Stomach (tissue), 9 donors: Measurements from ENCODE around the gene ARFGEF3. TPM values are rescaled to one million over a fixed set of nuclear protein-coding genes. Genes with fewer than 3 reads are reported as not detected.

ENCODE experiments used
- DNase-seq, 2 donors: peaks; one replicate each; pipeline versions ENCODE4 v3.0.0 to v3.0.0-alpha.2; 2013 to 2019
- H3K27ac ChIP-seq, 5 donors: fragments of 200-600 bp in 4 of 5; sonication (generic) in 4 of 5; one replicate each; pipeline ENCODE4 v1.5.1; 2013 to 2019; ENCODE audit warnings: mild to moderate bottlenecking in 1 of 5, moderate library complexity in 1 of 5
- H3K27me3 ChIP-seq, 3 donors: fragments of 200-600 bp; sonication (generic); one replicate each; pipeline ENCODE4 v1.5.1; 2017 to 2019; ENCODE audit warnings: mixed run types in 1 of 3
- H3K36me3 ChIP-seq, 4 donors: fragments of 200-600 bp; sonication (generic); 1 replicate in 3 of 4; 2 replicates in 1 of 4; pipeline ENCODE4 v1.5.1; 2016 to 2019
- H3K4me1 ChIP-seq, 4 donors: fragments of 200-600 bp; sonication (generic); one replicate each; pipeline ENCODE4 v1.5.1; 2016 to 2019
- H3K4me3 ChIP-seq, 4 donors: fragments of 200-600 bp; sonication (generic) in 3 of 4; one replicate each; pipeline ENCODE4 v1.5.1; 2016 to 2019; ENCODE audit warnings: mild to moderate bottlenecking in 1 of 4
- H3K9me3 ChIP-seq, 4 donors: fragments of 200-600 bp; sonication (generic); one replicate each; pipeline ENCODE4 v1.5.1; 2016 to 2019
- EP300 ChIP-seq: sonication (generic); formaldehyde crosslinking; IDR thresholded peaks from one replicate; pipeline ENCODE4 v1.6.1; 2017; ENCODE audit warnings: antibody characterized with exemption
- POLR2A ChIP-seq, 4 donors: fragments of 450-650 bp; IDR thresholded peaks; one replicate each; pipeline ENCODE4 v1.6.1; 2016; ENCODE audit warnings: antibody characterized with exemption in 4 of 4, control low read depth in 2 of 4, mild to moderate bottlenecking in 1 of 4, moderate library complexity in 1 of 4
- POLR2AphosphoS5 ChIP-seq, 3 donors: sonication (generic); formaldehyde crosslinking; IDR thresholded peaks; one replicate each; pipeline ENCODE4 v1.6.1; 2016; ENCODE audit warnings: antibody characterized with exemption in 3 of 3
- WGBS, 5 donors: extraction: QIAGEN DNeasy Blood & Tissue Kit in 3 of 5; methylation state at CpG; one replicate each; pipeline versions ENCODE4 v1.1.5 to v1.1.7; 2013 to 2018; 5-methylcytosine and 5-hydroxymethylcytosine counted together
- intact Hi-C: fragments of 100-400 bp; cut with DNase I; formaldehyde crosslinking; loops from one replicate; pipeline ENCODE4 v1.15.1; 2023; ENCODE audit warnings: low total_unique reads
- polyA plus RNA-seq, 3 donors: library from polyadenylated mRNA; stranded (reverse); fragments of 200-250 nt; gene quantifications; one replicate each; pipeline ENCODE4 v1.2.3, GENCODE V29; 2013
- total RNA-seq, 5 donors: library from RNA; depleted of rRNA; stranded (reverse); fragments of >200 nt; gene quantifications; one replicate each; pipeline versions ENCODE4 v1.1.0 to v1.2.3, GENCODE V29; 2014 to 2016
- TF ChIP-seq, protein P1 (sequence below), 7 experiments: fragments of 450-650 bp in 4 of 7; fragments of 200-600 bp in 3 of 7; sonication (generic) in 3 of 7; IDR thresholded peaks; one replicate each; pipeline ENCODE4 v1.5.1; 2016 to 2019; ENCODE audit warnings: antibody characterized with exemption in 7 of 7, control low read depth in 2 of 7, mild to moderate bottlenecking in 1 of 7
- donor health status: healthy with polysubstance abuse.
- donor health status: Bipolar disorder and iron deficiency.
- donor health status: healthy.

The ARFGEF3 gene
- total and polyA plus RNA-seq, 8 donors = 3.2 to 44.6 (median 13.2) TPM

DNA sequence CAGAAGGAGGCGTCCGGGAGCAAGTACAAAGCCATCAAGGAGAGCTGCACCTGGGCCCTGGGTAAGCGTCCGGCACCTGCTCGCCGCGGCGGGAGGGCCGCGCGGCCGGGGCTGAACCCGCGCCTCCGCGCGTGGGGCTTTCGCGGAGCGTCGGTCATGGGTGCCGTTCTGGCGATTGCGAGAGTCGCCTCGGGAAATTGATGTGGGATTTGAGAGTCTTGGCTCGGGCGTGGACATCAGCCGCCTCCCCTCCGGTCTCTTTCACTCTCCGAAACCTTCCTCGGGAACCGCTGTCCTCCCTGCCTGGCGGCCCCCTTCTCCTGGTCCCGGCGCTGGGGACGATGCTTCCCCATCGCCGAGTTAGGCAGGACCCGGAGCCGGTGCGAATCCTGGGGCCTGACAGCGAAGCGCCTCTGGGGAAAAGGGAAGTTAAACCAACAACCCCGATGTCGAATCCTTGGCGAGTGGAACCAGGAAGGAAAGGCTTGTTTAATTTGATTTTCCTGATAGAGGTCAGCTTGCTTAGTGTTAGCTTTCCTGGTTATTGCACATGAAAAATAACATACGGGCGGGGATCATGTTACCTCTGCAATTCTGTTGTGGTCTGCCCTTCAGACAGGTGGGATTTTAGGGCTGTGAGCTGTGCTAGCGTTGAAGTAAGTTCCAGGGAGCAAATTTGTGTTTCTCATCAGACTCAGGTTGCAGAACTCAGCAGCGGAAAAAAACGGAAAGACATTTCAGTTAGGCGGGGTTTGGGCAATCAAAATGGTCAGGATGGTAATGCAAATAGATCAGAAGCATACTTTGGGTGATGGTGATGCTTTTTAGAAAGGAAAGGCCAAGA is 594 bp downstream of the ARFGEF3 start:
- H3K27ac ChIP-seq = peak overlapping the region; percentile 90 to 97 (median 90)
- no peaks in the 10 kb centered on the region for H3K36me3 ChIP-seq
- H3K9me3 ChIP-seq = no peaks in the 10 kb centered on the region
- DNase-seq = peak; percentile 57 to 69
- TF ChIP-seq, protein P1, sequence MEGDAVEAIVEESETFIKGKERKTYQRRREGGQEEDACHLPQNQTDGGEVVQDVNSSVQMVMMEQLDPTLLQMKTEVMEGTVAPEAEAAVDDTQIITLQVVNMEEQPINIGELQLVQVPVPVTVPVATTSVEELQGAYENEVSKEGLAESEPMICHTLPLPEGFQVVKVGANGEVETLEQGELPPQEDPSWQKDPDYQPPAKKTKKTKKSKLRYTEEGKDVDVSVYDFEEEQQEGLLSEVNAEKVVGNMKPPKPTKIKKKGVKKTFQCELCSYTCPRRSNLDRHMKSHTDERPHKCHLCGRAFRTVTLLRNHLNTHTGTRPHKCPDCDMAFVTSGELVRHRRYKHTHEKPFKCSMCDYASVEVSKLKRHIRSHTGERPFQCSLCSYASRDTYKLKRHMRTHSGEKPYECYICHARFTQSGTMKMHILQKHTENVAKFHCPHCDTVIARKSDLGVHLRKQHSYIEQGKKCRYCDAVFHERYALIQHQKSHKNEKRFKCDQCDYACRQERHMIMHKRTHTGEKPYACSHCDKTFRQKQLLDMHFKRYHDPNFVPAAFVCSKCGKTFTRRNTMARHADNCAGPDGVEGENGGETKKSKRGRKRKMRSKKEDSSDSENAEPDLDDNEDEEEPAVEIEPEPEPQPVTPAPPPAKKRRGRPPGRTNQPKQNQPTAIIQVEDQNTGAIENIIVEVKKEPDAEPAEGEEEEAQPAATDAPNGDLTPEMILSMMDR (IDR thresholded peaks at IDR 0.05) = no peak
- peak in 2 of 3 donors; percentile 57 to 58 for TF ChIP-seq POLR2AphosphoS5 (IDR thresholded peaks at IDR 0.05)
- peaks cover 9 to 29% (median 18%) of the 10 kb centered on the region in 4 donors for H3K4me1 ChIP-seq
- 1 to 4% (median 2%) methylated on average over 32 to 53 of the region's 53 CpGs for WGBS, 5 donors
- peaks cover 0 to 41% (median 20%) of the 10 kb centered on the region in 3 donors for H3K27me3 ChIP-seq
- H3K4me3 ChIP-seq = peak overlapping the region; percentile 60 to 69 (median 64)
- intact Hi-C loops = no loop called here

DNA sequence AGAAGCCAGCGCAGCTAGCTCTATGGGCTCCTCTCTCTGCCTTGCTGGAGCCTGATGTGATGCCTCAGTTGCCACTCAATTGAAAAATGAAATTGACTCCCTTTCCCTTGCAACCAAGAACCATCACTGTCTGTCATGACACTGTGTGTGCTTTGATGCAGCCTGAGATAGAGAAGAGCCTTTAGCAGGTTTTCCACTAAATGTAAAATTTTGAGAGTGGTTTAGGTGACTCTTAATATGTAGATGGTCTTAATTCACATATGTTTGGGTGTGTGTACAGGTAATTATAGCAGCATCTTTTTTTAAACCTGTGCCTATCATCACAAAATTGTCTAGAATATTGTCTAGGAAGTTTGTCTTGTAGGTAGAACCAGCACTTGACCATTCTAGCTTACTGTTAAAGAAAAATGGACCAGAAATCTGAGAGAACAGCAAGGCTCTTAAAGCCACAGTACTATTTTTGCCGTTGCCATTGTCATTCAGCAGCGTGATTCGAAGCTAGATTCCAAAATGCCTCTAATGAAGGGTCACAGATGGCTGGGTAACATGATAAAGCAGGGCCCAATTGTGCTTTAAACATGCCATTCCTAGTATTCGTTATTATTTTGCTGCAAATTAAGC is 1.3 kb downstream of the ARFGEF3 start:
- DNase-seq = no peak
- 32 to 55% (median 45%) methylated on average over 5 of the region's 5 CpGs for WGBS, 5 donors
- Histone ChIP-seq H3K36me3 (no peaks in the 10 kb centered on the region), H3K27ac (peak overlapping the region; percentile 90 to 97 (median 90)), H3K9me3 (no peaks in the 10 kb centered on the region), H3K4me1 (peaks cover 9 to 29% (median 18%) of the 10 kb centered on the region in 4 donors), H3K4me3 (peak overlapping the region; percentile 60 to 69 (median 64)), H3K27me3 (peaks cover 0 to 41% (median 20%) of the 10 kb centered on the region in 3 donors)
- TF ChIP-seq, protein P1 (IDR thresholded peaks at IDR 0.05) = no peak
- TF ChIP-seq EP300 = no peak
- no peak for TF ChIP-seq POLR2AphosphoS5 (IDR thresholded peaks at IDR 0.05)
- TF ChIP-seq POLR2A (IDR thresholded peaks at IDR 0.05) = no peak
- intact Hi-C loops = no loop called here

DNA sequence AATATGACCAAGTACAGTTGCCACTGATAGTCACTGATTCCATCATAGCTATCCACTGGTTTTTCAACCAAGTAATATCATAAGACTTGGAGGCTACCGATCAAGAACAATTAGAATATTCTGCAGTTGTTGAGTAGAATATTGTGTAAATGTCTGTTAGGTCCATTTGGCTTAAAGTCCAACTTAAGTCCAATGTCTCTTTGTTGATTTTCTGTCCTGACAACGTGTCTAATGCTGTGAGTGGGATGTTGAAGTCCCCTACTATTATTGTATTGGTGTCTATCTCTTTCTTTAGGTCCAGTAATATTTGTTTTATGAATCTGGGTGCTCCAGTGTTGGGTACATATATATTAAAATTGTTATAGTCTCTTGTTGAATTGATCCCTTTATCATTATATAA is 13.9 kb downstream of the ARFGEF3 start:
- intact Hi-C loops = no loop called here
- TF ChIP-seq POLR2A (IDR thresholded peaks at IDR 0.05) = no peak
- TF ChIP-seq EP300 = no peak
- no peak for TF ChIP-seq POLR2AphosphoS5 (IDR thresholded peaks at IDR 0.05)
- TF ChIP-seq, protein P1 (IDR thresholded peaks at IDR 0.05) = no peak
- H3K4me1 ChIP-seq = peaks cover 0 to 4% (median 2%) of the 10 kb centered on the region in 4 donors
- WGBS, 5 donors = 87 to 94% (median 90%) methylated on average over 2 of the region's 2 CpGs
- no peak for DNase-seq
- H3K27ac ChIP-seq = no peak overlapping the region
- no peaks in the 10 kb centered on the region for H3K27me3 ChIP-seq
- H3K36me3 ChIP-seq = peaks cover 0 to 11% (median 6%) of the 10 kb centered on the region in 4 donors
- peaks cover 6 to 28% (median 19%) of the 10 kb centered on the region in 4 donors for H3K9me3 ChIP-seq
- H3K4me3 ChIP-seq = no peak overlapping the region

DNA sequence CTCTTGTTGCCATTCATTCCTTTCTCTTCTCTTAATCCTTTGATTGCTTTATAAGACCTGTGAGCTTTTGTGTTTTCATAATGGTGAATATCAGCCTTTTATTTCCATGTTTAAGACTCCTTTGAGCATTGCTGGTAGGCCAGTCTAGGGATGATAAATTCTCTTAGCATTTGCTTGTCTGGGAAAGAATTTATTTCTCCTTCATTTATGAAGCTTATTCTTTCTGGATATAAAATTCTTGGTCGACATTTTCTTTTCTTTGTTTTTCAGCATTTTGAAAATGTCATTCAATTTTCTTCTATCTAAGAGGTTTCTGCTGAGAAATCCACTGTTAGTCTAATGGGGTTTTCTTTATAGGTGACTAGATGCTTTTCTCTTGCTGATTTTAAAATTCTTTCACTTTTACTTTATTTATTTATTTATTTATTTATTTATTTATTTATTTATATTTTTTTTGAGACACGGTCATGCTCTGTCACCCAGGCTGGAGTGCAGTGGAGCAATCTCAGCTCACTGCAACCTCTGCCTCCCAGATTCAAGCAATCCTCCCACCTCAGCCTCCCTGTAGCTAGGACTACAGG is 15.0 kb downstream of the ARFGEF3 start:
- 86 to 96% (median 93%) methylated on average over 2 of the region's 2 CpGs for WGBS, 5 donors
- intact Hi-C loops = no loop called here
- no peak for DNase-seq
- TF ChIP-seq EP300 (no peak), POLR2AphosphoS5 (IDR thresholded peaks at IDR 0.05) (no peak), POLR2A (IDR thresholded peaks at IDR 0.05) (no peak)
- TF ChIP-seq, protein P1 (IDR thresholded peaks at IDR 0.05) = no peak
- peaks cover 6 to 28% (median 19%) of the 10 kb centered on the region in 4 donors for H3K9me3 ChIP-seq
- H3K4me1 ChIP-seq = peaks cover 0 to 4% (median 2%) of the 10 kb centered on the region in 4 donors
- no peak overlapping the region for H3K4me3 ChIP-seq
- no peaks in the 10 kb centered on the region for H3K27me3 ChIP-seq
- peaks cover 0 to 4% (median 0%) of the 10 kb centered on the region in 4 donors for H3K36me3 ChIP-seq
- no peak overlapping the region for H3K27ac ChIP-seq
